HepG2 (cell line): ENCODE data around the gene TCAIM. TPM values are rescaled to one million over a fixed set of nuclear protein-coding genes. Genes with fewer than 3 reads are reported as not detected.

Source experiments
- ATAC-seq: fragments of 200-7000 bp; cut with Tn5 transposase; 3 replicates; pipeline ENCODE4 v1.9.1; 2020; ENCODE audit warnings: mild to moderate bottlenecking, moderate library complexity
- BruUV-seq: library from RNA; stranded (reverse); fragments of 400-500 nt; replicated peaks from 2 replicates; lab custom pipeline; 2021; lab: Mats Ljungman, UMichigan
- CTCF ChIA-PET: fragments of 300-600 bp; formaldehyde crosslinking; extraction: SDS; loops from one replicate; lab custom pipeline; 2021; ENCODE audit warnings: low total read pairs, inconsistent platforms, low intra/inter-chr PET ratio; lab: Yijun Ruan, JAX
- POLR2A ChIA-PET: fragments of 350-600 bp; sonication (Branson Sonifier 250); formaldehyde crosslinking; loops from one replicate; lab custom pipeline; 2020; ENCODE audit warnings: antibody characterized with exemption, inconsistent platforms; lab: Yijun Ruan, JAX
- DNase-seq: peaks from one replicate; pipeline ENCODE4 v3.0.0-alpha.2; 2015; ENCODE audit warnings: low spot score
- FAIRE-seq: peaks from 3 replicates; lab custom pipeline; 2011; peaks lifted over from hg19 to GRCh38; lab: Jason Lieb, UNC
- H2AFZ ChIP-seq: one replicate; pipeline ENCODE4 v1.6.1; 2011; ENCODE audit warnings: low read length, inconsistent platforms
- H3K27ac ChIP-seq: fragments of 300-600 bp; 3 replicates; pipeline ENCODE4 v1.8.0; 2011; ENCODE audit warnings: mixed run types, mild to moderate bottlenecking, mixed read lengths, low read length, inconsistent platforms; ENCODE audit not compliant: insufficient read depth; ENCODE audit errors: extremely low read length
- H3K27me3 ChIP-seq, 2 experiments: fragments of 200-600 bp in 1 of 2; 2 replicates in 1 of 2; 3 replicates in 1 of 2; pipeline versions ENCODE4 v1.6.0 to v1.8.0; 2011; ENCODE audit warnings: low read length in 2 of 2, mild to moderate bottlenecking in 2 of 2, moderate library complexity in 2 of 2, inconsistent platforms in 1 of 2; ENCODE audit not compliant: insufficient read depth in 2 of 2, control insufficient read depth in 1 of 2
- H3K36me3 ChIP-seq, 2 experiments: fragments of 200-600 bp in 1 of 2; replicated peaks in 1 of 2; 2 replicates in 1 of 2; 3 replicates in 1 of 2; pipeline versions ENCODE4 v1.5.1 to v1.8.0; 2011; ENCODE audit warnings: low read length in 2 of 2, inconsistent platforms in 1 of 2; ENCODE audit not compliant: insufficient read depth in 2 of 2, control insufficient read depth in 1 of 2
- H3K4me1 ChIP-seq: 2 replicates; pipeline ENCODE4 v1.5.1; 2012; ENCODE audit warnings: low read length, inconsistent platforms; ENCODE audit not compliant: insufficient read depth
- H3K4me2 ChIP-seq: 2 replicates; pipeline ENCODE4 v1.6.0; 2011; ENCODE audit warnings: low read depth, low read length, inconsistent platforms
- H3K4me3 ChIP-seq, 3 experiments: fragments of 200-600 bp in 1 of 3; sonication (generic), shearing (Covaris generic) in 1 of 3; replicated peaks in 1 of 3; 2 replicates each; pipeline ENCODE4 v1.5.1; 2011 to 2016; ENCODE audit warnings: low read length in 3 of 3, inconsistent platforms in 2 of 3, low read depth in 2 of 3, mild to moderate bottlenecking in 2 of 3, control low read depth in 1 of 3, mixed read lengths in 1 of 3; ENCODE audit not compliant: insufficient read depth in 1 of 3
- H3K79me2 ChIP-seq: one replicate; pipeline ENCODE4 v1.6.1; 2011; ENCODE audit warnings: low read length, inconsistent platforms; ENCODE audit not compliant: insufficient read depth
- H3K9ac ChIP-seq: 2 replicates; pipeline ENCODE4 v1.6.0; 2011; ENCODE audit warnings: mild to moderate bottlenecking, low read depth, low read length, inconsistent platforms; ENCODE audit not compliant: insufficient read depth
- H3K9me3 ChIP-seq: 2 replicates; pipeline ENCODE4 v1.5.1; 2012; ENCODE audit warnings: mild to moderate bottlenecking, low read length
- H4K20me1 ChIP-seq: 2 replicates; pipeline ENCODE4 v1.6.0; 2011; ENCODE audit warnings: inconsistent platforms, mild to moderate bottlenecking, low read length, moderate library complexity; ENCODE audit not compliant: insufficient read depth
- HOXA5 ChIP-seq: sonication (generic); formaldehyde crosslinking; IDR thresholded peaks from 2 replicates; pipeline ENCODE4 v1.4.0; 2020; ENCODE audit warnings: missing genetic modification reagents
- SNRNP70 ChIP-seq: fragments of 200-400 bp; formaldehyde crosslinking; IDR thresholded peaks from 2 replicates; pipeline ENCODE4 v1.6.1; 2017; ENCODE audit warnings: mild to moderate bottlenecking, low read depth, low read length, moderate library complexity
- SRY ChIP-seq: sonication (generic); formaldehyde crosslinking; IDR thresholded peaks from 2 replicates; pipeline ENCODE4 v1.8.0; 2022; ENCODE audit warnings: mild to moderate bottlenecking, missing genetic modification reagents
- ZNF703 ChIP-seq: sonication (generic); formaldehyde crosslinking; IDR thresholded peaks from 2 replicates; pipeline ENCODE4 v1.5.1; 2020; ENCODE audit warnings: missing genetic modification reagents, mild to moderate bottlenecking, moderate library complexity, borderline replicate concordance
- ZNF749 ChIP-seq: sonication (generic); formaldehyde crosslinking; IDR thresholded peaks from 2 replicates; pipeline ENCODE4 v1.8.0; 2022; ENCODE audit warnings: mild to moderate bottlenecking, missing genetic modification reagents, moderate library complexity, borderline replicate concordance
- ZSCAN30 ChIP-seq: sonication (generic); formaldehyde crosslinking; IDR thresholded peaks from 2 replicates; pipeline ENCODE4 v1.5.0; 2020; ENCODE audit warnings: mild to moderate bottlenecking, missing genetic modification reagents
- in situ Hi-C: cut with HindIII; loops from 2 replicates; pipeline ENCODE4 v1.10.0; 2017; ENCODE audit warnings: low pct_unique_long_range_greater_than_20kb; ENCODE audit not compliant: extremely low pct_ligation_motif_present
- intact Hi-C: fragments of 100-400 bp; cut with micrococcal nuclease; formaldehyde crosslinking; loops from one replicate; pipeline ENCODE4 v1.10.0; 2022; ENCODE audit not compliant: unreplicated experiment
- polyA plus RNA-seq, 8 experiments: library from polyadenylated mRNA; depleted of rRNA in 3 of 8; stranded (reverse) in 7 of 8; unstranded in 1 of 8; fragments of >200 nt; fragmentation: Illumina TruSeq in 4 of 8; extraction: Trizol in 4 of 8; gene quantifications; 2 replicates each; pipeline versions ENCODE4 v1.2.1 to v1.2.3, GENCODE V29; 2011 to 2016; ENCODE audit warnings: low read depth in 4 of 8, missing spikeins in 1 of 8, mixed read lengths in 1 of 8; ENCODE audit not compliant: insufficient read depth in 1 of 8
- total RNA-seq, 5 experiments: library from RNA; depleted of rRNA; stranded (reverse); fragments of >200 nt; fragmentation: Illumina TruSeq; extraction: Trizol; gene quantifications; 2 replicates each; pipeline ENCODE4 v1.2.3, GENCODE V29; 2016; ENCODE audit warnings: low read depth in 1 of 5
- TF ChIP-seq, protein P1 (sequence below): IDR thresholded peaks from 2 replicates; pipeline ENCODE4 v1.6.1; 2018; ENCODE audit warnings: missing genetic modification reagents, mild to moderate bottlenecking, missing compliant biosample characterization
- TF ChIP-seq, protein P2 (sequence below): sonication (generic); formaldehyde crosslinking; IDR thresholded peaks from 2 replicates; pipeline ENCODE4 v1.5.1; 2020; ENCODE audit warnings: missing genetic modification reagents, mild to moderate bottlenecking, borderline replicate concordance

TCAIM gene
- total and polyA plus RNA-seq, 2 of the 13 experiments (the other 11 are each of a cell fraction or from before 2014, with no cell fraction given) = 16.9 to 22.6 TPM

DNA sequence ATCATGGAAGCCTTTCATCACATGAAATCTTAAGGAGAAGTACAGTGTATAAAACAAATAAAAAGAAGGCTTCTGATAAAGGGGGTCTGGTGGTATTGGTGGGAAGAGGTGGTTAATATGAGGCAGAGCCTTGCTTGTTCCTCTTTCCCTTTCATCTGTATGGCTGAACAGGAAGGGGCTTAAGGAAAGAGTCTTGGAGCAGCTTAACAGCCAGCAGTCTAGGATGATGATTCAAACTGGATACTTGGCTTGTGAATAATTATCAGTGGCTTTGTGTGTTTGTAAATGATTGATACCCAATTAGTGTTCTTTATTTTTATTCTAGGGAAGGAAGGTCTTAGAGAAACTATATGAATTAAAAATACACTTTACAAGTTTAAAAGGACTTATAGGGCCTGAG is 29.1 kb upstream of the TCAIM start:
- Histone ChIP-seq H3K4me1 (no peaks in the 10 kb centered on the region), H3K79me2 (no peaks in the 10 kb centered on the region), H3K27ac (no peak overlapping the region), H3K27me3 (no peaks in the 10 kb centered on the region), H3K36me3 (no peaks in the 10 kb centered on the region), H2AFZ (no peak overlapping the region), H4K20me1 (no peaks in the 10 kb centered on the region), H3K4me3 (no peak overlapping the region), H3K4me2 (no peak overlapping the region), H3K9me3 (no peaks in the 10 kb centered on the region), H3K9ac (no peak overlapping the region)
- in situ Hi-C loops = no loop called here
- no peak for ATAC-seq
- BruUV-seq = no TSS peak
- intact Hi-C loops = no loop called here
- POLR2A ChIA-PET = no interaction called here
- FAIRE-seq = no peak
- CTCF ChIA-PET = no interaction called here
- no peak for DNase-seq
- TF ChIP-seq HOXA5 (CRISPR knock-in tag) (no peak), SRY (CRISPR knock-in tag) (no peak), ZSCAN30 (CRISPR knock-in tag) (no peak), SNRNP70 (no peak), ZNF703 (CRISPR knock-in tag) (no peak), ZNF749 (CRISPR knock-in tag) (no peak)
- TF ChIP-seq, protein P1, sequence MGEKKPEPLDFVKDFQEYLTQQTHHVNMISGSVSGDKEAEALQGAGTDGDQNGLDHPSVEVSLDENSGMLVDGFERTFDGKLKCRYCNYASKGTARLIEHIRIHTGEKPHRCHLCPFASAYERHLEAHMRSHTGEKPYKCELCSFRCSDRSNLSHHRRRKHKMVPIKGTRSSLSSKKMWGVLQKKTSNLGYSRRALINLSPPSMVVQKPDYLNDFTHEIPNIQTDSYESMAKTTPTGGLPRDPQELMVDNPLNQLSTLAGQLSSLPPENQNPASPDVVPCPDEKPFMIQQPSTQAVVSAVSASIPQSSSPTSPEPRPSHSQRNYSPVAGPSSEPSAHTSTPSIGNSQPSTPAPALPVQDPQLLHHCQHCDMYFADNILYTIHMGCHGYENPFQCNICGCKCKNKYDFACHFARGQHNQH (CRISPR knock-in tag) = no peak
- TF ChIP-seq, protein P2, sequence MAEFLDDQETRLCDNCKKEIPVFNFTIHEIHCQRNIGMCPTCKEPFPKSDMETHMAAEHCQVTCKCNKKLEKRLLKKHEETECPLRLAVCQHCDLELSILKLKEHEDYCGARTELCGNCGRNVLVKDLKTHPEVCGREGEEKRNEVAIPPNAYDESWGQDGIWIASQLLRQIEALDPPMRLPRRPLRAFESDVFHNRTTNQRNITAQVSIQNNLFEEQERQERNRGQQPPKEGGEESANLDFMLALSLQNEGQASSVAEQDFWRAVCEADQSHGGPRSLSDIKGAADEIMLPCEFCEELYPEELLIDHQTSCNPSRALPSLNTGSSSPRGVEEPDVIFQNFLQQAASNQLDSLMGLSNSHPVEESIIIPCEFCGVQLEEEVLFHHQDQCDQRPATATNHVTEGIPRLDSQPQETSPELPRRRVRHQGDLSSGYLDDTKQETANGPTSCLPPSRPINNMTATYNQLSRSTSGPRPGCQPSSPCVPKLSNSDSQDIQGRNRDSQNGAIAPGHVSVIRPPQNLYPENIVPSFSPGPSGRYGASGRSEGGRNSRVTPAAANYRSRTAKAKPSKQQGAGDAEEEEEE (CRISPR knock-in tag) = no peak
- TF ChIP-seq, all 625 proteins: peak for 0
